ENCODE measurements around the gene TARBP1.

- TF ChIP-seq, protein P1, sequence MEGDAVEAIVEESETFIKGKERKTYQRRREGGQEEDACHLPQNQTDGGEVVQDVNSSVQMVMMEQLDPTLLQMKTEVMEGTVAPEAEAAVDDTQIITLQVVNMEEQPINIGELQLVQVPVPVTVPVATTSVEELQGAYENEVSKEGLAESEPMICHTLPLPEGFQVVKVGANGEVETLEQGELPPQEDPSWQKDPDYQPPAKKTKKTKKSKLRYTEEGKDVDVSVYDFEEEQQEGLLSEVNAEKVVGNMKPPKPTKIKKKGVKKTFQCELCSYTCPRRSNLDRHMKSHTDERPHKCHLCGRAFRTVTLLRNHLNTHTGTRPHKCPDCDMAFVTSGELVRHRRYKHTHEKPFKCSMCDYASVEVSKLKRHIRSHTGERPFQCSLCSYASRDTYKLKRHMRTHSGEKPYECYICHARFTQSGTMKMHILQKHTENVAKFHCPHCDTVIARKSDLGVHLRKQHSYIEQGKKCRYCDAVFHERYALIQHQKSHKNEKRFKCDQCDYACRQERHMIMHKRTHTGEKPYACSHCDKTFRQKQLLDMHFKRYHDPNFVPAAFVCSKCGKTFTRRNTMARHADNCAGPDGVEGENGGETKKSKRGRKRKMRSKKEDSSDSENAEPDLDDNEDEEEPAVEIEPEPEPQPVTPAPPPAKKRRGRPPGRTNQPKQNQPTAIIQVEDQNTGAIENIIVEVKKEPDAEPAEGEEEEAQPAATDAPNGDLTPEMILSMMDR (IDR thresholded peaks at IDR 0.05), result no peak
- TF ChIP-seq POLR2A (IDR thresholded peaks at IDR 0.05), result no peak
These were observed 105.1 kb downstream of the TARBP1 start for GRCh38 chr1:234373959-234374254.

Data from uterus (tissue), 2 donors.